HCT116 (cell line): Measurements from ENCODE around the gene SMAD9. TPM values are rescaled to one million over a fixed set of nuclear protein-coding genes. Genes with fewer than 3 reads are reported as not detected.

Experiments used
- ATAC-seq: fragments of 200-7000 bp; cut with Tn5 transposase; 2 replicates; pipeline ENCODE4 v1.9.1; 2020; ENCODE audit warnings: mild to moderate bottlenecking, moderate library complexity
- BruUV-seq: library from RNA; stranded (reverse); fragments of 400-500 nt; replicated peaks from 2 replicates; lab custom pipeline; 2021; lab: Mats Ljungman, UMichigan
- CTCF ChIA-PET: fragments of 300-600 bp; sonication (Branson Sonifier 250); formaldehyde crosslinking; loops from one replicate; lab custom pipeline; 2021; ENCODE audit warnings: antibody characterized with exemption; lab: Charles Lee
- POLR2A ChIA-PET: fragments of 300-600, 350-600 bp; sonication (Branson Sonifier 250); formaldehyde crosslinking; loops from one replicate; lab custom pipeline; 2021; ENCODE audit warnings: antibody characterized with exemption; lab: Charles Lee
- RAD21 ChIA-PET, 2 experiments: fragments of 300-600 bp; sonication (Branson Sonifier 250); formaldehyde crosslinking; loops; one replicate each; lab custom pipeline; 2023; ENCODE audit warnings: low total read pairs in 2 of 2; ENCODE audit not compliant: uncharacterized antibody in 2 of 2, unreplicated experiment in 2 of 2, low non-redundant PET in 1 of 2; lab: Charles Lee
- DNase-seq: peaks from one replicate; pipeline ENCODE4 v3.0.0-alpha.2; 2010; ENCODE audit warnings: low read depth, low spot score
- H2AFZ ChIP-seq: fragments of 200-600 bp; shearing (Covaris generic), sonication (generic); 2 replicates; pipeline ENCODE4 v1.6.1; 2017; ENCODE audit warnings: low read depth, mixed run types, mixed read lengths, antibody characterized with exemption, low read length; ENCODE audit not compliant: poor library complexity, severe bottlenecking
- H3K27ac ChIP-seq: 2 replicates; pipeline ENCODE4 v1.5.1; 2012; ENCODE audit warnings: low read depth, low read length
- H3K27me3 ChIP-seq: fragments of 200-600 bp; sonication (generic); 2 replicates; pipeline ENCODE4 v1.6.1; 2016; ENCODE audit warnings: mixed run types, low read length, mixed read lengths; ENCODE audit not compliant: insufficient read depth
- H3K36me3 ChIP-seq, 2 experiments: fragments of 200-500 bp in 1 of 2; fragments of 200-600 bp in 1 of 2; sonication (Bioruptor generic) in 1 of 2; sonication (generic) in 1 of 2; 2 replicates each; pipeline versions ENCODE4 v1.5.1 to v1.6.1; 2014 to 2016; ENCODE audit warnings: low read length in 2 of 2, inconsistent platforms in 1 of 2, mixed read lengths in 1 of 2, mixed run types in 1 of 2; ENCODE audit not compliant: insufficient read depth in 2 of 2, control insufficient read depth in 1 of 2
- H3K4me1 ChIP-seq, 2 experiments: fragments of 200-600 bp in 1 of 2; sonication (generic) in 1 of 2; 2 replicates each; pipeline versions ENCODE4 v1.5.1 to v1.6.1; 2012 to 2017; ENCODE audit warnings: low read length in 2 of 2, inconsistent platforms in 1 of 2, mild to moderate bottlenecking in 1 of 2, mixed read lengths in 1 of 2, mixed run types in 1 of 2, moderate library complexity in 1 of 2; ENCODE audit not compliant: insufficient read depth in 2 of 2, control insufficient read depth in 1 of 2
- H3K4me2 ChIP-seq: fragments of 200-600 bp; sonication (generic); 2 replicates; pipeline ENCODE4 v1.6.1; 2017; ENCODE audit warnings: mixed run types, low read length, mixed read lengths
- H3K4me3 ChIP-seq, 2 experiments: fragments of 200-600 bp in 1 of 2; sonication (generic) in 1 of 2; replicated peaks in 1 of 2; 2 replicates each; pipeline ENCODE4 v1.5.1; 2011 to 2016; ENCODE audit warnings: low read length in 2 of 2, control low read depth in 1 of 2, low read depth in 1 of 2, mild to moderate bottlenecking in 1 of 2, mixed read lengths in 1 of 2, mixed run types in 1 of 2
- H3K79me2 ChIP-seq: fragments of 200-600 bp; sonication (generic); 2 replicates; pipeline ENCODE4 v1.6.1; 2017; ENCODE audit warnings: mild to moderate bottlenecking, mixed run types, low read length, moderate library complexity, mixed read lengths; ENCODE audit not compliant: insufficient read depth
- H3K9ac ChIP-seq: fragments of 200-600 bp; sonication (generic); 2 replicates; pipeline ENCODE4 v1.6.1; 2016; ENCODE audit warnings: low read length, mixed read lengths
- H3K9me2 ChIP-seq: fragments of 200-600 bp; sonication (generic), shearing (Covaris generic); 2 replicates; pipeline ENCODE4 v1.6.1; 2017; ENCODE audit warnings: mixed run types, mild to moderate bottlenecking, moderate library complexity; ENCODE audit not compliant: insufficient read depth
- H3K9me3 ChIP-seq, 2 experiments: fragments of 200-500 bp in 1 of 2; fragments of 200-600 bp in 1 of 2; sonication (Bioruptor generic) in 1 of 2; sonication (generic) in 1 of 2; 2 replicates each; pipeline ENCODE4 v1.6.1; 2014 to 2017; ENCODE audit warnings: low read length in 2 of 2, mixed read lengths in 2 of 2, inconsistent platforms in 1 of 2, low read depth in 1 of 2, mild to moderate bottlenecking in 1 of 2, mixed run types in 1 of 2, moderate library complexity in 1 of 2; ENCODE audit not compliant: control insufficient read depth in 1 of 2, insufficient read depth in 1 of 2
- H4K20me1 ChIP-seq: fragments of 200-600 bp; sonication (generic), shearing (Covaris generic); 2 replicates; pipeline ENCODE4 v1.6.1; 2017; ENCODE audit warnings: mixed run types, mild to moderate bottlenecking, moderate library complexity; ENCODE audit not compliant: insufficient read depth
- CBX3 ChIP-seq: IDR thresholded peaks from 2 replicates; pipeline ENCODE4 v1.6.1; 2012; ENCODE audit warnings: low read depth
- ELF1 ChIP-seq: IDR thresholded peaks from 2 replicates; pipeline ENCODE4 v1.6.1; 2012; ENCODE audit warnings: low read depth, borderline replicate concordance
- EZH2phosphoT487 ChIP-seq: fragments of 200-600 bp; IDR thresholded peaks from 2 replicates; pipeline ENCODE4 v1.6.1; 2018; ENCODE audit warnings: antibody characterized with exemption, borderline replicate concordance
- POLR2AphosphoS5 ChIP-seq: IDR thresholded peaks from 2 replicates; pipeline ENCODE4 v1.6.1; 2011; ENCODE audit warnings: mild to moderate bottlenecking, low read depth, low read length, moderate library complexity
- RAD21 ChIP-seq: IDR thresholded peaks from 2 replicates; pipeline ENCODE4 v1.6.1; 2012; ENCODE audit warnings: low read depth, mild to moderate bottlenecking
- SIN3A ChIP-seq: IDR thresholded peaks from 2 replicates; pipeline ENCODE4 v1.6.1; 2012; ENCODE audit warnings: low read depth
- SP1 ChIP-seq: IDR thresholded peaks from 2 replicates; pipeline ENCODE4 v1.6.1; 2012; ENCODE audit warnings: low read depth
- YY1 ChIP-seq: IDR thresholded peaks from 2 replicates; pipeline ENCODE4 v1.6.1; 2011; ENCODE audit warnings: low read length, low read depth, moderate library complexity, mild to moderate bottlenecking; ENCODE audit not compliant: insufficient replicate concordance; ENCODE audit errors: extremely low read depth
- ZBTB33 ChIP-seq: IDR thresholded peaks from 2 replicates; pipeline ENCODE4 v1.6.1; 2011; ENCODE audit warnings: mild to moderate bottlenecking, low read length, moderate library complexity; ENCODE audit not compliant: insufficient replicate concordance; ENCODE audit errors: extremely low read depth
- ZFX ChIP-seq: fragments of 450-650 bp; IDR thresholded peaks from 2 replicates; pipeline ENCODE4 v1.6.1; 2017
- ZNF274 ChIP-seq: fragments of 200-500 bp; sonication (Bioruptor generic); IDR thresholded peaks from 2 replicates; pipeline ENCODE4 v1.6.1; 2014; ENCODE audit warnings: mild to moderate bottlenecking, low read depth, low read length, inconsistent platforms
- intact Hi-C: fragments of 100-400 bp; cut with micrococcal nuclease; formaldehyde crosslinking; loops from 2 replicates; pipeline ENCODE4 v1.10.0; 2022
- total RNA-seq: library from RNA; stranded (reverse); gene quantifications from one replicate; pipeline ENCODE4 v1.2.1, GENCODE V29; 2021; ENCODE audit not compliant: unreplicated experiment

The SMAD9 gene
- total RNA-seq, 1 experiment from 2014 or later = 4.3 TPM

- Histone ChIP-seq H3K4me2 (no peak overlapping the region), H3K27me3 (no peaks in the 10 kb centered on the region), H3K27ac (no peak overlapping the region), H3K9me2 (no peaks in the 10 kb centered on the region), H3K79me2 (no peaks in the 10 kb centered on the region), H4K20me1 (no peaks in the 10 kb centered on the region), H3K9ac (no peak overlapping the region), H3K4me3 (no peak overlapping the region), H3K4me1 (peaks cover 4 to 13% of the 10 kb centered on the region in 2 experiments; a peak in 3 of 4 replicates), H2AFZ (no peak overlapping the region), H3K9me3 (no peaks in the 10 kb centered on the region), H3K36me3 (no peaks in the 10 kb centered on the region)
- ChIA-PET RAD21 (no interaction called here), POLR2A (no interaction called here), CTCF (no interaction called here)
- DNase-seq (no peak), ATAC-seq (no peak)
- TF ChIP-seq YY1 = no peak
- no peak for TF ChIP-seq POLR2AphosphoS5
- no peak for TF ChIP-seq CBX3
- TF ChIP-seq SIN3A = no peak
- TF ChIP-seq RAD21 = no peak
- TF ChIP-seq SP1 = no peak
- no peak for TF ChIP-seq ZNF274
- TF ChIP-seq ELF1 = no peak
- no peak for TF ChIP-seq ZFX
- intact Hi-C loops = no loop called here
- BruUV-seq = no TSS peak
Measured at GRCh38 chr13:36915896-36916640, 4.0 kb downstream of the SMAD9 start.

GRCh38 chr13:36915106-36915505 is 4.9 kb downstream of the SMAD9 start:
- no TSS peak for BruUV-seq
- no peak overlapping the region for H3K4me3 ChIP-seq
- no peaks in the 10 kb centered on the region for H3K27me3 ChIP-seq
- ChIA-PET RAD21 (no interaction called here), POLR2A (no interaction called here), CTCF (no interaction called here)
- H3K27ac ChIP-seq = no peak overlapping the region
- intact Hi-C loops = no loop called here
- ATAC-seq (no peak), DNase-seq (no peak)
- no peak overlapping the region for H2AFZ ChIP-seq
- TF ChIP-seq ZNF274 = no peak
- no peak for TF ChIP-seq ZFX
- no peak for TF ChIP-seq EZH2phosphoT487
- no peak for TF ChIP-seq ZBTB33
- no peaks in the 10 kb centered on the region for H3K9me2 ChIP-seq
- peaks cover 4 to 9% of the 10 kb centered on the region in 2 experiments; a peak in 3 of 4 replicates for H3K4me1 ChIP-seq
- no peaks in the 10 kb centered on the region for H3K36me3 ChIP-seq
- no peaks in the 10 kb centered on the region for H4K20me1 ChIP-seq
- no peaks in the 10 kb centered on the region for H3K79me2 ChIP-seq
- H3K9me3 ChIP-seq = no peaks in the 10 kb centered on the region
- no peak overlapping the region for H3K4me2 ChIP-seq
- H3K9ac ChIP-seq = no peak overlapping the region
